OCI-LY1 (cell line): ENCODE data around the gene TEAD1.

Source experiments
- H2AFZ ChIP-seq: fragments of 200-600 bp; sonication (generic), shearing (Covaris generic); 2 replicates; pipeline ENCODE4 v1.6.0; 2014; ENCODE audit warnings: antibody characterized with exemption, mild to moderate bottlenecking, low read length
- H3F3A ChIP-seq: fragments of 200-600 bp; sonication (generic), shearing (Covaris generic); 2 replicates; pipeline ENCODE4 v1.6.0; 2014; ENCODE audit warnings: mild to moderate bottlenecking, antibody characterized with exemption, low read length, moderate library complexity; ENCODE audit not compliant: insufficient read depth
- H3K27ac ChIP-seq: fragments of 200-600 bp; sonication (generic); 2 replicates; pipeline ENCODE4 v1.5.1; 2014; ENCODE audit warnings: low read length, mixed run types, mild to moderate bottlenecking, low read depth; ENCODE audit not compliant: poor library complexity, severe bottlenecking
- H3K27me3 ChIP-seq: fragments of 200-600 bp; sonication (generic); 2 replicates; pipeline ENCODE4 v1.6.0; 2014; ENCODE audit warnings: antibody characterized with exemption, mild to moderate bottlenecking, low read length, moderate library complexity; ENCODE audit not compliant: insufficient read depth
- H3K36me3 ChIP-seq: fragments of 200-600 bp; sonication (generic); 2 replicates; pipeline ENCODE4 v1.6.1; 2014; ENCODE audit warnings: mild to moderate bottlenecking, antibody characterized with exemption, low read length, moderate library complexity, mixed read lengths; ENCODE audit not compliant: insufficient read depth
- H3K4me1 ChIP-seq: fragments of 200-600 bp; sonication (generic); 2 replicates; pipeline ENCODE4 v1.5.1; 2014; ENCODE audit warnings: mild to moderate bottlenecking, low read length, moderate library complexity; ENCODE audit not compliant: insufficient read depth, severe bottlenecking
- H3K4me2 ChIP-seq: fragments of 200-600 bp; sonication (generic), shearing (Covaris generic); 2 replicates; pipeline ENCODE4 v1.6.1; 2014; ENCODE audit warnings: low read length
- H3K4me3 ChIP-seq: fragments of 200-600 bp; sonication (generic); 2 replicates; pipeline ENCODE4 v1.5.1; 2014; ENCODE audit warnings: low read length, low read depth, mild to moderate bottlenecking, mixed read lengths; ENCODE audit not compliant: poor library complexity, severe bottlenecking
- H3K79me2 ChIP-seq: fragments of 200-600 bp; shearing (Covaris generic); 2 replicates; pipeline ENCODE4 v1.6.1; 2016; ENCODE audit warnings: mixed run types, low read length, mixed read lengths; ENCODE audit not compliant: insufficient read depth
- H3K9ac ChIP-seq: fragments of 200-600 bp; sonication (generic), shearing (Covaris generic); 2 replicates; pipeline ENCODE4 v1.6.1; 2014; ENCODE audit warnings: mild to moderate bottlenecking, low read length, mixed read lengths
- H3K9me2 ChIP-seq: fragments of 200-600 bp; sonication (generic), shearing (Covaris generic); 2 replicates; pipeline ENCODE4 v1.6.1; 2014; ENCODE audit warnings: low read depth, mild to moderate bottlenecking, low read length, mixed read lengths
- H3K9me3 ChIP-seq: fragments of 200-600 bp; shearing (Covaris generic); 2 replicates; pipeline ENCODE4 v1.6.1; 2014; ENCODE audit warnings: low read length, mixed read lengths
- H4K20me1 ChIP-seq: fragments of 200-600 bp; sonication (generic), shearing (Covaris generic); 2 replicates; pipeline ENCODE4 v1.6.0; 2016; ENCODE audit warnings: mild to moderate bottlenecking, low read length; ENCODE audit not compliant: insufficient read depth
- CTCF ChIP-seq: fragments of 200-600 bp; sonication (generic), shearing (Covaris generic); IDR thresholded peaks from 2 replicates; pipeline ENCODE4 v1.5.1; 2017; ENCODE audit warnings: mild to moderate bottlenecking, antibody characterized with exemption, low read length, moderate library complexity, mixed read lengths
- EZH2 ChIP-seq: fragments of 200-600 bp; sonication (generic), shearing (Covaris generic); IDR thresholded peaks from 2 replicates; pipeline ENCODE4 v1.8.0; 2017; ENCODE audit warnings: borderline replicate concordance, mixed run types, mild to moderate bottlenecking, antibody characterized with exemption, low read length, moderate library complexity, mixed read lengths

The TEAD1 gene

GRCh38 chr11:12938590-12939247, 264.5 kb downstream of the TEAD1 start:
- H3K9me2 ChIP-seq, result no peaks in the 10 kb centered on the region
- H3K4me2 ChIP-seq, result no peak overlapping the region
- no peaks in the 10 kb centered on the region for H3K4me1 ChIP-seq
- H3K27ac ChIP-seq, result no peak overlapping the region
- H3K79me2 ChIP-seq, result no peaks in the 10 kb centered on the region
- no peaks in the 10 kb centered on the region for H3F3A ChIP-seq
- H2AFZ ChIP-seq, result no peak overlapping the region
- TF ChIP-seq CTCF (no peak), EZH2 (no peak)
- H3K4me3 ChIP-seq, result no peak overlapping the region
- H3K9ac ChIP-seq, result no peak overlapping the region
- H3K9me3 ChIP-seq, result no peaks in the 10 kb centered on the region
- H3K36me3 ChIP-seq, result no peaks in the 10 kb centered on the region
- H4K20me1 ChIP-seq, result no peaks in the 10 kb centered on the region
- H3K27me3 ChIP-seq, result no peaks in the 10 kb centered on the region

GRCh38 chr11:12941671-12942070, 267.4 kb downstream of the TEAD1 start:
- no peak for TF ChIP-seq CTCF
- no peak for TF ChIP-seq EZH2
- Histone ChIP-seq H3K36me3 (no peaks in the 10 kb centered on the region), H4K20me1 (no peaks in the 10 kb centered on the region), H2AFZ (no peak overlapping the region), H3K9ac (no peak overlapping the region), H3K4me3 (no peak overlapping the region), H3K4me2 (no peak overlapping the region), H3K9me3 (no peaks in the 10 kb centered on the region), H3K27me3 (no peaks in the 10 kb centered on the region), H3K4me1 (no peaks in the 10 kb centered on the region), H3F3A (no peaks in the 10 kb centered on the region), H3K9me2 (no peaks in the 10 kb centered on the region), H3K27ac (no peak overlapping the region), H3K79me2 (no peaks in the 10 kb centered on the region)

- Histone ChIP-seq H3K36me3 (no peaks in the 10 kb centered on the region), H3K9ac (no peak overlapping the region), H3F3A (no peaks in the 10 kb centered on the region), H3K4me1 (no peaks in the 10 kb centered on the region), H4K20me1 (no peaks in the 10 kb centered on the region), H3K4me2 (no peak overlapping the region), H3K27ac (no peak overlapping the region), H3K4me3 (no peak overlapping the region), H3K27me3 (no peaks in the 10 kb centered on the region), H3K79me2 (no peaks in the 10 kb centered on the region), H3K9me3 (no peaks in the 10 kb centered on the region), H2AFZ (no peak overlapping the region), H3K9me2 (no peaks in the 10 kb centered on the region)
- TF ChIP-seq EZH2 (no peak), CTCF (no peak)
These were observed 267.9 kb downstream of the TEAD1 start for GRCh38 chr11:12942157-12942556.
